ENCODE measurements around the gene TST.

TST gene

DNA sequence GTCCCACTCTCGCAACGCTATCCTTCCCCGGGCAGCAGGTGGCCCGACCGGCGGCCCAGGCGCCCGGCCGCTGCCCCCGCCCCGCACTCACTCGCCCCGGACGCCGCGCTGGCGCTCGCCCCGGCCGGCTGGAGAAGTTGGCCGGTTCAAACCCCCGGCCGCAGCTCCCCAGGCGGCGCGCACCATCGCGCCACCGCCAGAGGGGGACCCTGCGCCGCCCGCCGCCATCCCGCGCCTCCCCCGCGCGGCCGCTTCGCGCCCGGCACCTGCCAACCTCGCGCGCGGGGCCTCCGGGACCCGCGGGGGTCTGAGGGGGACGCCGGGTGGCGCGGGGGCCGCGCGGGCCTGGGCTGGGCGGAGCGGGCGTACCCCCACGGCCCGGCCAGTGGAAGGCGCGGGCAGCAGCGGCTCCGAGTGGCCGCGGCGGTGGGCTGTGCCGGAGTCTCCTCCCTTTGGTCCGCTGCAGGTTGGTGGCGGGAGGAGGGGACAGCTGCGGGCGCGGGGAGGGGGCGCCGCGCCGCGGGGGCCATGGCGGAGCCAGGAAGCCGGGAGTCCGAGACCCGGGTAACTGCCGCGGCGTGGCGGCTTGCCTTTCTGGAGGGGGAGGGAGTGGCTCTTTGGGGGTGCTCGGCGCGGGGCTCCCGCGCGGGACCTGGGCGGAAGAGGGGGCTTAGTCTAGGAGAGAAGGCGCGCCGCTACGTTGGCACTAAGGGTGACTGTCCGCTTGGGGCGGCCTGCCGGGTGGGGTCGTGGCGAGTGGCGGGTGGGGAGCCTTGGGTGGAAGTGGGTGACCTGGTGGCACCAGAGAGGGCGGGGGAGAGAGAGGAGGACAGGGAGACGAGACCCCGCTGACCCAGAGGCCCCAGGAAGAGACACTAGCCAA is at the start of gene TST, which contains the start of gene MPST:
Gene TST, minus strand, starts transcription at position 139 of the 883 bp plus-strand sequence. CDS start 715 bp downstream, outside the sequence.
Gene MPST, plus strand, starts transcription at position 434 of the 883 bp plus-strand sequence. Its CDS starts 95 bp downstream, at position 529.
- Histone ChIP-seq H3K36me3 (ENCODE audit: control insufficient read depth, low read depth, low read length) (peaks cover 7% of the 10 kb centered on the region), H3K4me3 (ENCODE audit: low read length) (peak within 1 kb of the TSS; percentile 80), H3K27ac (ENCODE audit: low read length) (peak within 1 kb of the TSS; percentile 13), H3K27me3 (ENCODE audit: control insufficient read depth, insufficient read depth, low read length) (no peaks in the 10 kb centered on the region), H3K4me1 (ENCODE audit: control insufficient read depth, low read depth, low read length) (no peaks in the 10 kb centered on the region), H3K9me3 (ENCODE audit: control insufficient read depth, low read depth, low read length) (no peaks in the 10 kb centered on the region), H3K9ac (ENCODE audit: low read length) (peak within 1 kb of the TSS; percentile 81)

DNA sequence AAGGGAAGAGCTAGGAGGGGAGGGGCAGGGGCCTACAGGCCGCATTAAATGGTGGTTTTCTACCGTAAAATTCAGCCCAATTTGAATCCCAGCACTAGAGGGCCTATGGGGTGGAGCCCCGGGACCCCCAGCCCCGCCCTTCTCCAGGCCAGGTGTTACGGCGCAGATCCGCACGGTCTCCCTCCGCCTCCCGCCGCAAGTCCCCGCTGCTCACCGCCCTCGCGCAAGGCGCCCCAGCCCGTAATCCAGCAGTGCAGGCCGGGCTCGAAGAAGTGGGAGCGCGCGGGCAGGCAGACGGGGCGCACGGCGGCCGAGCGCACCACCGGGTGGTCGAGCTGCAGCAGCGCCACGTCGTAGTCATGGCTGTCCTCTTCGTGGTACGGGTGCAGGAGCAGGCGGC is 49.6 kb upstream of the TST start:
- Histone ChIP-seq H3K9me3 (ENCODE audit: control insufficient read depth, low read depth, low read length) (no peaks in the 10 kb centered on the region), H3K4me3 (ENCODE audit: low read length) (peak overlapping the region; percentile 11), H3K27me3 (ENCODE audit: control insufficient read depth, insufficient read depth, low read length) (peaks cover 74% of the 10 kb centered on the region), H3K4me1 (ENCODE audit: control insufficient read depth, low read depth, low read length) (no peaks in the 10 kb centered on the region), H3K9ac (ENCODE audit: low read length) (no peak overlapping the region), H3K36me3 (ENCODE audit: control insufficient read depth, low read depth, low read length) (no peaks in the 10 kb centered on the region), H3K27ac (ENCODE audit: low read length) (no peak overlapping the region)

DNA sequence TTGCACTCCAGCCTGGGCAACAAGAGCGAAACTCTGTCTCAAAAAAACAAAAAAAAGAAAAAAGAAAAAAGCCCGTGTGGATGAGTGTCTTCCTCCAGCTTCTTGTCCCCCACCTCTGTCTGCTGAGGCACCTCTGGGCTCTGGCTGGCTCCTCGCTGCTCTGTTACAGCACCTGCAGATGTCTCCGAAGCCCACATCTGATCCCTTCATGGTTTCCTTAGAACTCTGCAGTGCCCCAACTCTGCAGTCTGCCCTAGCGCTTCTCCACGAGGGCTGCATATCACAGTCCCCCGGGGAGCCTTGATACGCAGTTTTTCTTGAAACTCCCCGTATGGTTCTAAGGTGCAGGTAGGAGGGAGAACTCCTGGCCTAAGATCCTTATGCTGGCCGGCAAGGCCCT is 48.2 kb upstream of the TST start:
- H3K36me3 ChIP-seq (ENCODE audit: control insufficient read depth, low read depth, low read length) = no peaks in the 10 kb centered on the region
- no peaks in the 10 kb centered on the region for H3K9me3 ChIP-seq (ENCODE audit: control insufficient read depth, low read depth, low read length)
- H3K4me1 ChIP-seq (ENCODE audit: control insufficient read depth, low read depth, low read length) = peaks cover 6% of the 10 kb centered on the region
- no peak overlapping the region for H3K4me3 ChIP-seq (ENCODE audit: low read length)
- peaks cover 75% of the 10 kb centered on the region for H3K27me3 ChIP-seq (ENCODE audit: control insufficient read depth, insufficient read depth, low read length)
- no peak overlapping the region for H3K27ac ChIP-seq (ENCODE audit: low read length)
- no peak overlapping the region for H3K9ac ChIP-seq (ENCODE audit: low read length)

DNA sequence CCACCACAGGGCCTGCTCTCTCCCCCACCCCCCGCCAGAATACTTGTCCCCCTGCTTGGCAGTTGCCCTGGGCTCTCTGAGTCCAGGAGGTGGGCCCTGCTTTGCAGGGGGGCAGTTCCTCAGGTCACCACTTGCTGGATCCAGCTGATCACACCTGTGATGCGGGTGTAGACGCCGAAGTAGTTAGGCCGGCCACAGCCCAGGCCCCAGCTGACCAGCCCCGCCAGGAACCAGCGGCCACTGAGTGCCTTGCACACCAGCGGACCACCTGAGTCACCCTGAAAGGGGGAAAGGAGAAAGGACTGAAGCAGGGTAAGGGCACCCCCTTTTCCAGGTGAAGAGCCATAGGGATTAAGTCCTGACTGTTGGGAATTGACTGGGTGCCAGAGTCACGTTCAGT is 46.7 kb upstream of the TST start:
- no peaks in the 10 kb centered on the region for H3K36me3 ChIP-seq (ENCODE audit: control insufficient read depth, low read depth, low read length)
- no peak overlapping the region for H3K4me3 ChIP-seq (ENCODE audit: low read length)
- no peak overlapping the region for H3K27ac ChIP-seq (ENCODE audit: low read length)
- H3K4me1 ChIP-seq (ENCODE audit: control insufficient read depth, low read depth, low read length) = peaks cover 6% of the 10 kb centered on the region
- no peak overlapping the region for H3K9ac ChIP-seq (ENCODE audit: low read length)
- H3K27me3 ChIP-seq (ENCODE audit: control insufficient read depth, insufficient read depth, low read length) = peaks cover 64% of the 10 kb centered on the region
- H3K9me3 ChIP-seq (ENCODE audit: control insufficient read depth, low read depth, low read length) = no peaks in the 10 kb centered on the region

DNA sequence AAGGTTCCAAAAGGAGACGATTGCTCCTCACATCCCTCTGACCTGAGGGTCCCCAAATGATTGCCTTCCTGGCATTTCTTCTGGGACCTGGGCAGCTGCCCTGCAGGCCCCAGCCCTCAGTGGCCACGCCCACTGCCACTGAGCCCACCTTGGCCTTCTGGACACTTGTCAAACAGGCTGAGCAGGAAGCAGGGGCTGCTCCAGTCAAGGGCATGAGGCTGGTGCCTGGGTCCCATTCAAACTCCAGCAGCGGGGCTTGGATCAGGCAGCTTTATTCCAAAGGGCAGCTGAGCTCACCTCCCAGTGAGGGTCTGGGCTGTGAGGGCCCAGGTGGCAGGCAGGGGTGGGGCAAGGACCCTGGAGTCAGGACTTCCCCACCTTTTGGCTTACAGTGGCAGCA is 45.9 kb upstream of the TST start:
- H3K27me3 ChIP-seq (ENCODE audit: control insufficient read depth, insufficient read depth, low read length) = peaks cover 56% of the 10 kb centered on the region
- H3K4me1 ChIP-seq (ENCODE audit: control insufficient read depth, low read depth, low read length) = peaks cover 6% of the 10 kb centered on the region
- no peaks in the 10 kb centered on the region for H3K36me3 ChIP-seq (ENCODE audit: control insufficient read depth, low read depth, low read length)
- no peaks in the 10 kb centered on the region for H3K9me3 ChIP-seq (ENCODE audit: control insufficient read depth, low read depth, low read length)
- H3K27ac ChIP-seq (ENCODE audit: low read length) = no peak overlapping the region
- H3K4me3 ChIP-seq (ENCODE audit: low read length) = no peak overlapping the region
- H3K9ac ChIP-seq (ENCODE audit: low read length) = no peak overlapping the region

DNA sequence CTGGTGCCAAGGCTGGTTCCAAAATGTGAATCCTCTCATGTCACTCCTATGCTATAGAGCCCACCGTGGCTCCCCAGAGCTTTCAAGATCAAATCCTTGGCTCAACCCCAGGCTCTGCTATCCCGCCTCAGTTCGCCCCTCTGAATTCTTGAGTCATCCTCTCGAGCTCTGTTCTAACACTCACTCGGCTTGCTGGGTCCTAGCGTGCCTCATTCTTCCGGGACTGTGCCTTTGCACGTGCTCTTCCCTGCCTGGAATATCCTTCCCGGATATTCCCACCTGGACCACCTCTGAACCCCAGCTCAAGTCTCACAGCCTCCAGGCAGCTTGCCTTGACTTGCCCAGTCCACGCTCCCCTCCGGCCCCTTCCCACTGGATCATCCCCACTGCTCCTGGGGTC is 45.3 kb upstream of the TST start:
- H3K27ac ChIP-seq (ENCODE audit: low read length) = no peak overlapping the region
- H3K4me1 ChIP-seq (ENCODE audit: control insufficient read depth, low read depth, low read length) = peaks cover 6% of the 10 kb centered on the region
- no peaks in the 10 kb centered on the region for H3K36me3 ChIP-seq (ENCODE audit: control insufficient read depth, low read depth, low read length)
- H3K9me3 ChIP-seq (ENCODE audit: control insufficient read depth, low read depth, low read length) = no peaks in the 10 kb centered on the region
- no peak overlapping the region for H3K9ac ChIP-seq (ENCODE audit: low read length)
- peaks cover 50% of the 10 kb centered on the region for H3K27me3 ChIP-seq (ENCODE audit: control insufficient read depth, insufficient read depth, low read length)
- H3K4me3 ChIP-seq (ENCODE audit: low read length) = no peak overlapping the region

DNA sequence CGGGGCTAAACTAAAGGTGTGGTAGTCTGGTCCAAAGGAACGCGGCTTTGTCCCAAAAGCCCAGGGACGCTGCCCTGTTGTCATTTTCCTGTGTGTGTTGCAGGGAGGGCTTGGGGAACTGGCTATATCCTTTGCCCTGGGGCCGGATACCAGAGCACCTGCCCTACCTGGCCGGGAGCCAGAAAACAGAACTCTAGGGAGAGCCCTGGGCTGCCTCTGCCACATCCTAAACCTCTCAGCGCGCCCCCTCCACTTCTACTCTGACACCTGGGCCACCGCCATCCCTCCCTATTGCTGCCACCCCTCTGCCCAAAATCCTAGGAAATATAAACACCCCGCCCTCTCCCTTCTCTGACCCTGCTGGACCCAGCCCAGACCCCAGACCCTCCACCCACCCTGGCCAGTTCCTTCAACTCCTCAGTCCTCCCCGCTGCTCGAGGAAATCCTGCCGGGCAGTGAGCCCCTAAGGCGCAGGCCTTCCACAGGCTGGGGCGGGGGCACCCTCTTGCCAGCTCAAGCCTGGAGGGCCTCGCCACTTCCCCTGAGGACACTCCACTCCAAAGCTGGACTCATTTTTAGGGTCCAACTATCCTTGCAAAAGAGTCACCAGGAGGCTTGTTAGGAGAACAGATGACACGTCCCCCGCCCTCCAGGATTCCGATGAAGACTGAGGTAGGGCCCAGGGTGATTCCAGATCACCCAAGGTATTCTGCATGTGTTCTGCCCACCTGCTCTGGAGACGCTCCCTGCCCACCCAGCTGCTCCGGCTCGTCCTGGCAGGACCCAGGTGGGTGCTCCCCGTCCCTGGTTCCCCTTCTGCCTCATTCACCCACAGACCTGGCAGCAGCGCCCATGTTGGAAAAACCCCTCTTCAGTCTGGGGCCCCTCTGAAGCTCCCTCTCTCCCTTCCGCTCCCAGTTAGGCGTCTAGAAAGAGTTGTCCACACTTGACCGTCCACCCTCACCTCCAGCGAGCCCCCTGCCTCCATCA is 44.5 kb upstream of the TST start:
- H3K4me3 ChIP-seq (ENCODE audit: low read length) = no peak overlapping the region
- no peaks in the 10 kb centered on the region for H3K9me3 ChIP-seq (ENCODE audit: control insufficient read depth, low read depth, low read length)
- peaks cover 42% of the 10 kb centered on the region for H3K27me3 ChIP-seq (ENCODE audit: control insufficient read depth, insufficient read depth, low read length)
- no peak overlapping the region for H3K27ac ChIP-seq (ENCODE audit: low read length)
- H3K36me3 ChIP-seq (ENCODE audit: control insufficient read depth, low read depth, low read length) = no peaks in the 10 kb centered on the region
- H3K9ac ChIP-seq (ENCODE audit: low read length) = no peak overlapping the region
- H3K4me1 ChIP-seq (ENCODE audit: control insufficient read depth, low read depth, low read length) = peaks cover 6% of the 10 kb centered on the region

DNA sequence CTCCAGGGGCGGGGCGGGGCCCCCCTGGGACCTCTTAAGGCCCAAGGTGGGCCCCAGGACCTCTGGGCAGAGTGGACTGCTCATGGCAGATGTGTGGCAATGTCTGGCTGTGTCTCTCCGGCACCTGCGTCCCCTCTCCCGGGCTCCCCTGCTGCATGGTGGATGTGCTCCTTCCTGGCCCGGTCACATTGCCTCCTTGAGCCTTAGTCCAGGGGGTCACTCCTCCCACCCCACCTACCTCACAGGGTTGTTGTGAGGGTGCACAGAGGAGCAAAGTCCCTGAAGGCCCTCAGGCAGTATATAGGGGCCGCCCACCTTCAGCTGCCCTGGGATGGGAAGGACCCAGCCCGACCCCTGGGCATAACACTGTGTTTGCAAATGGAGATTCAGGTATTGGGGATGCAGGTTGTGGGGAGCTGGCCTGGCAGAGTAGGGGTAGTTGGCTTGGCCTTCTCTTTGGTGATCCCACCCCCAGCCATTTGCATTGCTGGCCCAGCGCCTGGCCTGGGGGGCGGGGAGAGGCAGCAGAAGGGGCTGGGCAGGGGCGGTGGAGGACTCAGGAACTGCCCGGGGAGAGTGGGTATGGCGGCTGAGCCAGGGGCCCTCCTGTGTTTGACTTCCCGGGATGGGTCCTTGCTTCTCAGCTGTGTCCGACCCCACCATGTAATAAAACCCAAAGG is 43.6 kb upstream of the TST start:
- H3K27me3 ChIP-seq (ENCODE audit: control insufficient read depth, insufficient read depth, low read length) = peaks cover 33% of the 10 kb centered on the region
- H3K9ac ChIP-seq (ENCODE audit: low read length) = no peak overlapping the region
- no peaks in the 10 kb centered on the region for H3K9me3 ChIP-seq (ENCODE audit: control insufficient read depth, low read depth, low read length)
- H3K4me1 ChIP-seq (ENCODE audit: control insufficient read depth, low read depth, low read length) = peaks cover 6% of the 10 kb centered on the region
- H3K4me3 ChIP-seq (ENCODE audit: low read length) = no peak overlapping the region
- peaks cover 2% of the 10 kb centered on the region for H3K36me3 ChIP-seq (ENCODE audit: control insufficient read depth, low read depth, low read length)
- H3K27ac ChIP-seq (ENCODE audit: low read length) = no peak overlapping the region

DNA sequence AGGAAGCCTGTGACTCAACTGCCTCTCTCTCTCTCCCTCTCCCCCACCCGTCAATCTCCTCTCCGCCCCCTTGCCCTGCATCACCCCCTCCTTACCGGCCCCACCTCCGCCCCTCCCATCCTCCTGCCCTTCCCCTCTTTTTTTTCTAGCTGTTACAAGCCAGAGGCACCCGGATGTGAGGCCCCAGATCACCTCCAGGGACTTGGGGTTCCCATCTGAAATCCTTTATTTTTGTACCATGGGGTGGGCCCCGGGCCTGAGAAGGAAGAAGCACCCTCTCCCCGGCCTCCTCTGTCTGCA is 43.1 kb upstream of the TST start:
- Histone ChIP-seq H3K9ac (ENCODE audit: low read length) (no peak overlapping the region), H3K27me3 (ENCODE audit: control insufficient read depth, insufficient read depth, low read length) (peaks cover 28% of the 10 kb centered on the region), H3K36me3 (ENCODE audit: control insufficient read depth, low read depth, low read length) (peaks cover 7% of the 10 kb centered on the region), H3K4me3 (ENCODE audit: low read length) (no peak overlapping the region), H3K27ac (ENCODE audit: low read length) (no peak overlapping the region), H3K9me3 (ENCODE audit: control insufficient read depth, low read depth, low read length) (no peaks in the 10 kb centered on the region), H3K4me1 (ENCODE audit: control insufficient read depth, low read depth, low read length) (peaks cover 6% of the 10 kb centered on the region)

DNA sequence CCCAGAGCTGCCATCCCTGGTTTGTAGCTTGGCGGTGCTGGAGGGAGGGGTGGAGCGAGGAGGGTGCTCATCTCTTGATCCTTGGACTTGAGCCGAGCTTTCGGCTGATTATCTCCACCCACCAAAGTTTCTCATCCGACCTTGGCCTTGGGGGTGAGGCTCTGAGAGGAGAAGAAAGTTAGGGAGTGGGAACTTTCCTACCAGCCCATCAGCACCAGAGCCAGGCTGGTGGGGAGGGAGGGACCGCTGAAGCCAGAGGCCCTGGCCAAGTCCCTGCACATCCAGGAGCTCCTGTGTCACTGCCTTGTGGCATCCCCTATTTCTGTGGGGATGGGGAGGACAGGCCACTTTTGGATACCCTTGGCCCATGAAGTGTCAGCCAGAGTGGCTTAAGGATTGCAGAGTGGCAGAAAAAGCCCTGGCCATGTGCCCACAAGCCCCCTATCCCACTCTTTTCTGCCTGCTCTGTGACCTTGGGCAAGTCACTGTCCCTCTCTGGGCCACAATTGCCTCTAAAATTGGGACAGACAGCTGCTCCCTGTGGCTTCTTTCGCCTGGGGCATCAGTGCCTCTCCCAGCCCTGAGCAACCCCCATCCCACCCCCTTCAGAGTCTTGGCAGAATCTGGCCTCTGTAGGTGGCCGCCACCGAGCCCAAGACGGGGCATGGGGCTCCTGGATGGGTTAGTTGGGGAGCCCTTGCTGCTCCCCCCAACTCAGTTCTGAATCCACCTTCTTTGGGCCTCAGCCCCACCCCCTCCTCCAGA is 42.5 kb upstream of the TST start:
- H3K36me3 ChIP-seq (ENCODE audit: control insufficient read depth, low read depth, low read length) = peaks cover 12% of the 10 kb centered on the region
- no peak overlapping the region for H3K27ac ChIP-seq (ENCODE audit: low read length)
- H3K4me1 ChIP-seq (ENCODE audit: control insufficient read depth, low read depth, low read length) = peaks cover 6% of the 10 kb centered on the region
- no peaks in the 10 kb centered on the region for H3K9me3 ChIP-seq (ENCODE audit: control insufficient read depth, low read depth, low read length)
- H3K27me3 ChIP-seq (ENCODE audit: control insufficient read depth, insufficient read depth, low read length) = peaks cover 23% of the 10 kb centered on the region
- no peak overlapping the region for H3K4me3 ChIP-seq (ENCODE audit: low read length)
- no peak overlapping the region for H3K9ac ChIP-seq (ENCODE audit: low read length)
